GM21576 (cell line): Measurements from ENCODE around the gene NPAS2.

Experiments
- ATAC-seq: cut with Tn5 transposase; IDR thresholded peaks from one replicate; pipeline ENCODE4 v1.9.1; 2021; ENCODE audit warnings: mild to moderate bottlenecking, moderate library complexity; ENCODE audit not compliant: unreplicated experiment

Gene NPAS2

DNA sequence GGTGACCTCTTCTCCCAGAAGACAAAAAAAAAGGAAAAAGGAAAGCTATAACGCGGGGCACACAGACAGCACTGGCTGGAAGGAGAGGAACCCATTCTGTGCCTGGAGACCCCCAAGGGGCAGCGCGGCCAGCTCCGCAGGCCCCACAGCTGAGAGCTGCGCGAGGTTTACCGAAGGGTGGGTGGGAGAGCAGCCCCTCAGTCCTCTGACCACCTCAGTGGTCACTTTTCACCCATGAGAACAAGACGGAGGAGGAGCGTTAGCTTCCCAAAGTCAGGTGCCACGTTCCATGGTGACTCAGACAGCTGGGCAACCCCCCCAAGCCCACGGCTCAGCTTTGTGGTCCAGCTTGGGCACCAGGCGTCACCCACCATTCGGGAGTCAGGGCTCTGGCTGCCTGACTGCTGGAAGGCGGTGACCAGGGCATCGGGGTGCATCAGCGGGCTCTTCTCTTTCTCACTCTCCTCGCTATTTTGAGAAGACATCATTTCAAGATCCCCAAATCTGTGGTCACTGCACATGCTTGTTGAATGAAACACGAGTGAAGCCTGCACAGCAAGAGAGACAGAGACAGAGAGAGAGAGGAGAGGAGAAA, 217.3 kb downstream of the NPAS2 start:
- no peak for ATAC-seq

GRCh38 chr2:101038455-101039255, 218.7 kb downstream of the NPAS2 start:
- no peak for ATAC-seq

DNA sequence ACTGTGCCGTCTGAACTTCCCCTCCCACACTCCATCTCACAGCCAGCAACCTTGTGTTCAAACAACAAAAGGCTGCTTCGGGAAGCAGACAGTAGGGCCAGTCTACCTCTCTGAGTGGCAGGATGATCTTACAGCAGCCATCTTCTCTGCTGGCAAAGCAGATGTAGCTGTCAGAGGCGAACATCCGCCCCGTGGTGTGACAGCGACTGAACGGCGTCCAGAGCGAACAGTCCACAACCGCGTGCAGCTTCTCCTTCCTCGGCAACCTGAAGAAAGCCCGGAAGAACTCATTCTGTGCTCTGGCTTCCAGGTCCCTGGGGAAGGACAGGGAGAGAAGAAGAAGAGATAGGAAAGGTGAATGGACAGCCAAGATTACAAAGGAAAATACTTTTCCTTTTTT, 220.1 kb downstream of the NPAS2 start:
- no peak for ATAC-seq

GRCh38 chr2:101040761-101041160, 220.8 kb downstream of the NPAS2 start:
- no peak for ATAC-seq

GRCh38 chr2:101041413-101041812, 221.5 kb downstream of the NPAS2 start:
- ATAC-seq, result no peak

GRCh38 chr2:101045330-101045729, 225.4 kb downstream of the NPAS2 start:
- no peak for ATAC-seq
